Measurements from ENCODE around the gene IKBIP.
A peak's percentile ranks its signal among the peaks of the same experiment; 100 is the strongest.

The IKBIP gene

GRCh38 chr12:98644712-98645571 lies at the start of gene IKBIP, which contains the start of gene APAF1:
Gene IKBIP (minus strand): TSS chr12:98644788. CDS start chr12:98644701, 87 bp downstream.
Gene APAF1 (plus strand): TSS chr12:98645290. CDS start chr12:98648360, 3,070 bp downstream.
- Histone ChIP-seq H3K4me3 (ENCODE audit: low read length) (peak within 1 kb of the TSS; percentile 98), H3K27me3 (ENCODE audit: control insufficient read depth, insufficient read depth, low read length) (no peaks in the 10 kb centered on the region), H3K4me1 (ENCODE audit: control insufficient read depth, insufficient read depth, low read length) (no peaks in the 10 kb centered on the region), H3K27ac (ENCODE audit: low read depth, low read length) (peak within 1 kb of the TSS; percentile 77), H3K9ac (ENCODE audit: low read length) (peak within 1 kb of the TSS; percentile 87), H3K36me3 (ENCODE audit: control insufficient read depth, insufficient read depth, low read length) (peaks cover 3% of the 10 kb centered on the region)

GRCh38 chr12:98691351-98691750 lies 46.8 kb upstream of the IKBIP start:
- no peak overlapping the region for H3K27ac ChIP-seq (ENCODE audit: low read depth, low read length)
- H3K27me3 ChIP-seq (ENCODE audit: control insufficient read depth, insufficient read depth, low read length): no peaks in the 10 kb centered on the region

GRCh38 chr12:98686603-98687002 lies 42.0 kb upstream of the IKBIP start:
- no peaks in the 10 kb centered on the region for H3K27me3 ChIP-seq (ENCODE audit: control insufficient read depth, insufficient read depth, low read length)
- H3K36me3 ChIP-seq (ENCODE audit: control insufficient read depth, insufficient read depth, low read length): peaks cover 4% of the 10 kb centered on the region
- H3K9ac ChIP-seq (ENCODE audit: low read length): no peak overlapping the region
- no peaks in the 10 kb centered on the region for H3K4me1 ChIP-seq (ENCODE audit: control insufficient read depth, insufficient read depth, low read length)
- no peak overlapping the region for H3K4me3 ChIP-seq (ENCODE audit: low read length)
- H3K27ac ChIP-seq (ENCODE audit: low read depth, low read length): no peak overlapping the region

More at GRCh38 chr12:98691351-98691750, 46.8 kb upstream of the IKBIP start:
- H3K4me1 ChIP-seq (ENCODE audit: control insufficient read depth, insufficient read depth, low read length): no peaks in the 10 kb centered on the region
- H3K4me3 ChIP-seq (ENCODE audit: low read length): no peak overlapping the region
- no peak overlapping the region for H3K9ac ChIP-seq (ENCODE audit: low read length)
- H3K36me3 ChIP-seq (ENCODE audit: control insufficient read depth, insufficient read depth, low read length): peaks cover 3% of the 10 kb centered on the region

- Histone ChIP-seq H3K4me3 (ENCODE audit: low read length) (no peak overlapping the region), H3K27ac (ENCODE audit: low read depth, low read length) (no peak overlapping the region), H3K4me1 (ENCODE audit: control insufficient read depth, insufficient read depth, low read length) (no peaks in the 10 kb centered on the region), H3K36me3 (ENCODE audit: control insufficient read depth, insufficient read depth, low read length) (peaks cover 9% of the 10 kb centered on the region), H3K27me3 (ENCODE audit: control insufficient read depth, insufficient read depth, low read length) (no peaks in the 10 kb centered on the region), H3K9ac (ENCODE audit: low read length) (no peak overlapping the region)
Observed at GRCh38 chr12:98684199-98684598, 39.6 kb upstream of the IKBIP start.

GRCh38 chr12:98679611-98680005 lies 35.0 kb upstream of the IKBIP start:
- Histone ChIP-seq H3K27ac (ENCODE audit: low read depth, low read length) (no peak overlapping the region), H3K36me3 (ENCODE audit: control insufficient read depth, insufficient read depth, low read length) (peaks cover 15% of the 10 kb centered on the region), H3K27me3 (ENCODE audit: control insufficient read depth, insufficient read depth, low read length) (no peaks in the 10 kb centered on the region), H3K4me1 (ENCODE audit: control insufficient read depth, insufficient read depth, low read length) (no peaks in the 10 kb centered on the region), H3K9ac (ENCODE audit: low read length) (no peak overlapping the region), H3K4me3 (ENCODE audit: low read length) (no peak overlapping the region)

- Histone ChIP-seq H3K36me3 (ENCODE audit: control insufficient read depth, insufficient read depth, low read length) (peaks cover 15% of the 10 kb centered on the region), H3K27me3 (ENCODE audit: control insufficient read depth, insufficient read depth, low read length) (no peaks in the 10 kb centered on the region), H3K27ac (ENCODE audit: low read depth, low read length) (no peak overlapping the region), H3K9ac (ENCODE audit: low read length) (no peak overlapping the region), H3K4me1 (ENCODE audit: control insufficient read depth, insufficient read depth, low read length) (no peaks in the 10 kb centered on the region), H3K4me3 (ENCODE audit: low read length) (no peak overlapping the region)
Observed at GRCh38 chr12:98678946-98679610, 34.5 kb upstream of the IKBIP start.

- Histone ChIP-seq H3K36me3 (ENCODE audit: control insufficient read depth, insufficient read depth, low read length) (peaks cover 15% of the 10 kb centered on the region), H3K4me1 (ENCODE audit: control insufficient read depth, insufficient read depth, low read length) (no peaks in the 10 kb centered on the region), H3K9ac (ENCODE audit: low read length) (no peak overlapping the region), H3K4me3 (ENCODE audit: low read length) (no peak overlapping the region), H3K27ac (ENCODE audit: low read depth, low read length) (no peak overlapping the region), H3K27me3 (ENCODE audit: control insufficient read depth, insufficient read depth, low read length) (no peaks in the 10 kb centered on the region)
Observed at GRCh38 chr12:98678236-98678945, 33.8 kb upstream of the IKBIP start.

GRCh38 chr12:98674841-98675240 lies 30.3 kb upstream of the IKBIP start:
- no peaks in the 10 kb centered on the region for H3K27me3 ChIP-seq (ENCODE audit: control insufficient read depth, insufficient read depth, low read length)
- H3K4me3 ChIP-seq (ENCODE audit: low read length): no peak overlapping the region
- H3K27ac ChIP-seq (ENCODE audit: low read depth, low read length): no peak overlapping the region
- H3K4me1 ChIP-seq (ENCODE audit: control insufficient read depth, insufficient read depth, low read length): no peaks in the 10 kb centered on the region
- H3K36me3 ChIP-seq (ENCODE audit: control insufficient read depth, insufficient read depth, low read length): peaks cover 10% of the 10 kb centered on the region
- no peak overlapping the region for H3K9ac ChIP-seq (ENCODE audit: low read length)

- Histone ChIP-seq H3K27me3 (ENCODE audit: control insufficient read depth, insufficient read depth, low read length) (no peaks in the 10 kb centered on the region), H3K4me3 (ENCODE audit: low read length) (no peak overlapping the region), H3K9ac (ENCODE audit: low read length) (no peak overlapping the region), H3K36me3 (ENCODE audit: control insufficient read depth, insufficient read depth, low read length) (peaks cover 4% of the 10 kb centered on the region), H3K4me1 (ENCODE audit: control insufficient read depth, insufficient read depth, low read length) (no peaks in the 10 kb centered on the region), H3K27ac (ENCODE audit: low read depth, low read length) (no peak overlapping the region)
Observed at GRCh38 chr12:98671459-98671858, 26.9 kb upstream of the IKBIP start.

GRCh38 chr12:98669751-98670150 lies 25.2 kb upstream of the IKBIP start:
- Histone ChIP-seq H3K4me3 (ENCODE audit: low read length) (no peak overlapping the region), H3K27me3 (ENCODE audit: control insufficient read depth, insufficient read depth, low read length) (no peaks in the 10 kb centered on the region), H3K4me1 (ENCODE audit: control insufficient read depth, insufficient read depth, low read length) (no peaks in the 10 kb centered on the region), H3K9ac (ENCODE audit: low read length) (no peak overlapping the region), H3K36me3 (ENCODE audit: control insufficient read depth, insufficient read depth, low read length) (peaks cover 8% of the 10 kb centered on the region), H3K27ac (ENCODE audit: low read depth, low read length) (no peak overlapping the region)

GRCh38 chr12:98660521-98660920 lies 15.9 kb upstream of the IKBIP start:
- Histone ChIP-seq H3K27ac (ENCODE audit: low read depth, low read length) (no peak overlapping the region), H3K4me1 (ENCODE audit: control insufficient read depth, insufficient read depth, low read length) (no peaks in the 10 kb centered on the region), H3K9ac (ENCODE audit: low read length) (no peak overlapping the region), H3K36me3 (ENCODE audit: control insufficient read depth, insufficient read depth, low read length) (peaks cover 11% of the 10 kb centered on the region), H3K4me3 (ENCODE audit: low read length) (no peak overlapping the region), H3K27me3 (ENCODE audit: control insufficient read depth, insufficient read depth, low read length) (no peaks in the 10 kb centered on the region)

Data from rectal smooth muscle tissue (tissue), 1 donor.